Suprapubic skin (tissue), 3 donors: Measurements from ENCODE around the gene PIP5K1C.

Experiments used
- CTCF ChIP-seq, 2 donors: fragments of 200-600 bp in 1 of 2; fragments of 450-650 bp in 1 of 2; sonication (generic) in 1 of 2; IDR thresholded peaks; one replicate each; pipeline ENCODE4 v1.5.1; 2016 to 2019; ENCODE audit warnings: antibody characterized with exemption in 2 of 2, mild to moderate bottlenecking in 1 of 2, moderate library complexity in 1 of 2
- EP300 ChIP-seq: sonication (generic); formaldehyde crosslinking; IDR thresholded peaks from one replicate; pipeline ENCODE4 v1.6.1; 2017; ENCODE audit warnings: antibody characterized with exemption

GRCh38 chr19:3626473-3627350 is 73.6 kb downstream of the PIP5K1C start, which contains the start of gene CACTIN:
- TF ChIP-seq CTCF (IDR thresholded peaks at IDR 0.05) (no peak), EP300 (no peak)
